HG03139 (cell line): ENCODE data around the gene CITED4.
A peak's percentile ranks its signal among the peaks of the same experiment; 100 is the strongest.
"Not testable (repeated sequence)": the region's sequence is repeated elsewhere in the genome, so short reads cannot be mapped to it uniquely, and the experiment has no call there.

Experiments
- ATAC-seq: cut with Tn5 transposase; IDR thresholded peaks from one replicate; pipeline ENCODE4 v1.9.1; 2021; ENCODE audit not compliant: unreplicated experiment

Gene CITED4, protein sequence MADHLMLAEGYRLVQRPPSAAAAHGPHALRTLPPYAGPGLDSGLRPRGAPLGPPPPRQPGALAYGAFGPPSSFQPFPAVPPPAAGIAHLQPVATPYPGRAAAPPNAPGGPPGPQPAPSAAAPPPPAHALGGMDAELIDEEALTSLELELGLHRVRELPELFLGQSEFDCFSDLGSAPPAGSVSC

DNA sequence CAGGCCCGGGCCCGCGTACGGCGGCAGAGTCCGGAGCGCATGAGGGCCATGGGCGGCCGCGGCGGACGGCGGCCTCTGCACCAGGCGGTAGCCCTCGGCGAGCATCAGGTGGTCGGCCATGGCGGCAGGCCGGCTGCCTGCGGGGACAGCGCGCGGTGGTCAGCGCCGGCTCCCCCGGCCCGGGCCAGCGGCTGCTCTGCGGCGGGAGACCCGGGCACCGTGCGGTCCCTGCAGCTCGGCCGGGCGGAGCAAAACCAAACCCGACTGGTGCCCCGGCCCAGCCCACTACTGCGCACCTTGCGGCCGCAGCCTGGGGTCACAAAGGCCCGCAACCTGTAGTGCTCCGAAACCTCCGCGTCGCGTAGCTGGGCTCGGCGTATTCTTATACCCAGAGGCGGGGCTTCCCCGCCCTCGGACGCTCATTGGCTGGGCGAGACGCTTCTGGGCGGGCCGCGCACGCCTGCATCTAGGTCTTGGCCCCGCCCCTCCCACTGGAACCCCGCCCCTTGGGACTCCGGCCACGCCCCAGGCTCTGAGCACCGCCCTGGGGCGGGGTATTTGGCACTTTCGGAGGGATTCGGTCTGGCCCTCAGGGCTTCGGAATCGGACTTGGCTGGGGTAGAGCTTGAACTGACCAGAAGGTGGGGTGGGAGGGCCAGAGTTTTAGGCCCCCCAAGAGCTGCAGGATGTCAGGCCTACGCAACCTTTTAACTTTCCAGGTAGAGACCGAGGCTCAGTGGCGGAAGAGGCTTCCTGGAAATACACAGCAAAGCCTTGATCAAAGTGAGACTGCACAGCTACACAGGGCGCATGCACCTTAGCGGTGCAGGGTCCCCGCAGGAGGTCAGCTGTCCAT is at the start of gene CITED4:
TSS of gene CITED4 (minus strand) at position 356 of the 856 bp plus-strand sequence. CDS start at position 120, 236 bp downstream.
- ATAC-seq = peak; percentile 93

DNA sequence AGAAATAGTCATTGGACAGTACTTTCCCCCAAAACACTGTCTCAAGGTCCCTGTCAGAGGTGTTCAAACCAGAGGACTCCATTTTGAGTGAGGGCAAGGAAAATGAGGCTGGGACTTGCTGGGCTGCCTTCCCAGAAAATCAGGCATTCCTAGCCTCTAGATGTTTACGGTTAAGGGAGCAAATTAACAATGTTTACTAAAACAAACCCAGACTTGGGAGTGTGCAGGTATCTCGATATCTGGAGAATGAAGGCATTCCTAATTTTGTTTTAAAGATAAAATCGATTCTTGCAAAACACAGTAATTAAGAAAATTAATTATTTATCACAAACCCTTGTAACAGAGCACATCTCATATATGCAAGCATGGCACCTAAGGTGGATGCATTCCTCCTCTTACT is 48.9 kb upstream of the CITED4 start:
- ATAC-seq = no peak

DNA sequence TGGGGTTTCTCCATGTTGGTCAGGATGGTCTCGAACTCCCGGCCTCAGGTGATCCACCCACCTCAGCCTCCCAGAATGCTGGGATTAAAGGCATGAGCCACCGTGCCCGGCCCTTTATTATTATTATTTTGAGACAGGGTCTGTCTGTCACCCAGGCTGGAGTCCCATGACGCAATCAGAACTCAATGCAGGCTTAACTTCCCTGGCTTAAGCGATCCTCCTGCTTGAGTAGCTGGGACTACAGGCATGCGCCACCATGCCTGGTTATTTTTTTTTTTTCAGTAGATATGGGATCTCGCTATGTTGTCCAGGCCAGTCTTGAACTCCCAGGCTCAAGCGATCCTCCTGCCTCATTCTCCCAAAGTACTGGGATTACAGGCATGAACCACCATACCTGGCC is 47.1 kb upstream of the CITED4 start:
- ATAC-seq = no peak

DNA sequence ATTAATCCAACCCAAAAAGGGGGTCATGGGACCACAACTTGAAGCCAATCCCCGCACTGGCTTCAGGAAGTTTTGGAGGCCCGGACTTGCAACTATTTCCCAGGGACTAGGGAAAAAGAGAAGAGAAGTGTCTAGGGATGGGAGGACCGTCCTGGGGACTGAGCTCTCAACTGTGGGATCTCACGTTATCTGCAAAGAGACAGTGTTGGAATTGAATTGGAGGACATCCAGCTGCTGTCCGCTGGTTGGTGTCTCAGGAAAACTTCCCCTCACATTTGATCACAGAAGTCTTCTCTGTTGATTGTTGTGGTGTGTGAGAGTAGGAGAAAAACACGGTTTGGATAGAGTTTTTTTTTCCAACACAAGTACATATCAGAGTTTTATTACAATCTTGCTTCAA is 46.2 kb upstream of the CITED4 start:
- ATAC-seq = no peak

DNA sequence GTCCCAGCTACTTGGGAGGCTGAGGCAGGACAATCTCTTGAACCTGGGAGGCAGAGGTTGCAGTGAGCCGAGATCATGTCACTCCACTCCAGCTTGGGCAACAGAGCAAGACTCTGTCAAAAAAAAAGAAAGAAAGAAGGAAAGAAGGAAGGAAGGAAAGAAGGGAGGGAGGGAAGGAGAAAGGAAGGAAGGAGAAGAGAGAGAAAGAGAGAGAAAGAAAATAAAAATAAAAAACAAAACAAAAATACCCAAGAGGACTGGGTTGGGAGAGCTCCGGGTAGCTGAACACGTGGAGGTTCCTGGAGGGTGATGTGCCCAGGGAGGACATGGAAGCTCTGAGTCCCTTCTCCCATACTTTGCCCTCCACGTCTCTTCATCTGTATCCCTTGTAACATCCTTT is 45.7 kb upstream of the CITED4 start:
- no peak for ATAC-seq

DNA sequence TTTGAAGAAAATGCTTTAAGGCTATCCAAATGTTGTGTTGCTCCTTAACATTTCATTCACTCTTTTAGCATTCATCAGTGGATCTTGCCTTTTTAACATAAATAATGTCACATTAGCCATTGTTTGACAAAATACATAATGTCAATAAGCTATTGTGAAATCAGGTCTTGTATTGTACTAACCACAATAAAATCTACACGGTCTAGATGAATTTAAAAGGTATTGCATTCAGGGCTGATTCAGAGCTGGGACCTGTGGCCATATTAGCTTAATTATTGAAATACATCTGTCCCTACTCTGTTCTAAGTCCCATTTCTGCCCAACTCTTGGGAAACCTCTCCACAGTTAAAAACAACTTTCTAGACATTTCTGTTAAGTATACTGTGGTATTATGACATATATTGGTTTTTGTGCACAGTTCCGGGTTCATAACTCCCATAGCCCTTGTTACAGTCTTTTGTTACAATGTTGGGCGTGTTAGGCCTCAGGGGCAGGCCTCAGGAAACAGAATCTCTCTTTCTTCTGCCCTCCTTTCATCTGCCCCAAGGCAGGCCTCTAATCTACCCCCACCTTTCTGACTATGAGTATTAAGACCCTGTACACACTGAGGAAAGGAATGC is 44.7 kb upstream of the CITED4 start:
- no peak for ATAC-seq

DNA sequence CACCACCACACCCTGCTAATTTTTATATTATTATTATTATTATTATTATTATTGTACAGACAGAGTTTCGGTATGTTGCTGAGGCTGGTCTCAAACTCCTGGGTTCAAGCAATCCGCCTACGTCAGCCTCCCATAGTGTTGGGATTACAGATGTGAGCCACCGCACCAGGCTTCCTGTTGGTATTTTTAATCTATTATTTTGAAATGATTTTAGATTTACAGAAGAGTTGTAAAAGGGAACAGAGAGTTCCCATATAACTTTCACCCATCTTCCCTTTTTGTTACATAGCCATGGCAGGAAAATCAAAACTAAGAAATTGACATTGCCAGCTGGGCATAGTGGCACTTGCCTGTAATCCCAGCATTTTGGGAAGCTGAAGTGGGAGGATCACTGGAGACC is 42.9 kb upstream of the CITED4 start:
- no peak for ATAC-seq

DNA sequence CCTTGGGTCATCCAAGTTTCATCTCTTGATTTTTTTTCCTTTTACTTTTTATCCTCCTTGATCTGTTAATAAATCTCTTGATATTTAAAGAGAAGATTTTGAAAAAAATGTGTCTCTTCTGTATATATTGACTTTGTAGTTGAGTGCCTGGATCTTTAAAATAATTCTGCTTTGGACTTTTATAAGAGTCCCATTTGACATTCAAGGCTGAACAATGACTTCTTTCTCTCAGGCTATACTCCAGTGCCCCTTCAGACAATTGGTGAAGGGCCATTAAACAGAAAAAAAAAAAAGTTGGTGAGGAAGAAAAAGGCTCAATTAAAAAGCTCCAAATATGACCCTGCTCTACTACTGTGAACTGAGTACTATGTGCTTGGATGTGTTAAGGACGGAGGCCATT is 40.9 kb upstream of the CITED4 start:
- no peak for ATAC-seq

DNA sequence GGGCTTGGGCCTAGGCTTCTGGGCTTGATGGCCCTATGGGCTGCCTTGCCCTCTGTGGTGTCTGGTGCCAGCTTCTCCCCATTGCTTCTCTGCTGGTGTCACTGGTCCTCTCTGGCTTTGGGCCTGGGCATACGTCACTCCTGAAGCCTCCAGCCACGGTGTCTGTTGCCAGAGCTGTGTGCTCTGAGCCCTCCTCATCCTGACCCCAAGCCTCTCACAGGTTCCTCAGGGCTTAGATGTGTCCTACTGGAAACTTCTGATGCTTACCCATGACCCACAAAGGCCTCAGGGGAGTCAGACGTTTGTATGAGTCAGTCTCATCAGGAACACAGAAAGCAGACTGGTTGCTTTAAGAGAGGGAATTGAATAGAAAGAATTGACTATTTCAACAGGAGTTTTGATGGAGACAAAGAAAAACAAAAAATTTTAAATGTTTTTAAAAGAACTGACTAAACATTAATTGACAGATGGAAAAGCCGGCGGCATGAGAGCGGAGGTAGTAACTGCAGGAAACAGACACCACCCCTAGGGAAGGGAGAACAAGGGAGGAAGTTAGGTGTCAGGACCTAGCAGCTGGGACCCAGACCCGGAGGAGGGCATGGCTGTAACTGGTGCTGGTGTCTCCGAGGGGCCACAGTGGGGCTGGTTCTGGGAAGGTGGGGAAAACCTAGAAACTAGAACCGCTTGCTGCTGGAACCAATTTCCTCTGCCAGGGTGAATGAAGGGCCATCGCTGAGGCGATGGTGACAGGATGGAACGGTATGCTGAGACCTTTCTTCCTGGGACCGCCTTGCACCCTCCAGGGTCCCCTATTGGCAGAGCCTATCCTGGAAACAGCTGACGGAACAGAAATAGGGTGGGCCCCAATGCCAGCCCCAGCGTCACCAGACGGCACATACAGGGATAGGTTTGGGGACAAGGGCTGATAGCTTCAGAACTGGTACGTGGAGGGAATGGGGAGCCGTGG is 40.0 kb upstream of the CITED4 start:
- ATAC-seq = no peak

DNA sequence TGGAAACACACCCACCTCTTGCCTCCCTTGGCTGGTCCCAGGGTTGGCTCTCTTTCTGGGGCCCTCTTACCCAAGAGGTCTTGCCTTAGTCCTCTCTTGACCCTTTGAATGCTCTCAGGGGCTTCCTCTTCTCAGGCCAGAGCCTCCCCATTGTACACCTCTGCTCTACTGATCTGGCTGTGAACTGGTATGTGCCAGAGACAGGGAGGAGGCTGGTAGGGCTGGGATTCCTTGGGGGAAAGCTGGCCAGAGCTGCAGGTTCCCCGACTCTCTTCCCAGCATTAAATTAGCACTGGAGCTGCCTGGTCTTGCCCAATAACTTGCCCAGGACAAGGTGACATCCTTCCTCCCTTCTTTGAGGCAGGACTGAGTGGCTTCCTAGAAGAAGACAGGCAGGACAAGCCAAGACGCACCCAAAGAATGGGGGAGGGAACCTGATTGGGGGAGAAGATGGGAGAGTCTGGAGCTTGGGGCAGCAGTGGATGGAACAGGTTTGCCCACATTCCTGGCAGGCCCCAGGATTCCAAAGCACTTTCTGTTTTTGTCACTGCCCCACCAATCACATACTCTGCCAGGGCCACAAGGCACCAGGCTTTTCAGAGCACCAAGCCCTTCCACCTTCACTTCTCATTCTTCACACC is 37.2 kb upstream of the CITED4 start:
- ATAC-seq = no peak

DNA sequence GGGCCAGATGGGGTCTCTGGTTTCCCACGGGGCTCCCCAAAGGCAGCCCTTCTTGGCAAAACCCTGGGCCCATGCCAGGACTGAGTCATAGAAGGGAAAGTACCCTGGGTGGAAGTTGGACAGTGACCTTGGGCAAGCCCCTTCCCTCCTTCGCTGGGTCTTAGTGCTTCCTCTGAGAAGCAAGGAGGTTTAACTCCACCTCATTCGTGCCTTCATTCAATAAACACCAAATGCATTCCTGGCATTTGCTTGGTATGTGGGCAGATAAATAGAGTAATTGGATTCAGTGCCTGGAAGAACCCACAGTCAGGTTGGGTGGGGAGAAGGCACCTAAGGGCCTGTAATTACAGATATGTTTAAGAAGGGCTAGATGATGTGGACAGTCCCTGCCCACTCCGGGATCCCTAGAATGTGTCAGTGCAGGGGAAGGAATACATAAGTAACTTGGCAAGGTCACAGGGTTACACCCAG is 36.3 kb upstream of the CITED4 start:
- ATAC-seq = no peak

DNA sequence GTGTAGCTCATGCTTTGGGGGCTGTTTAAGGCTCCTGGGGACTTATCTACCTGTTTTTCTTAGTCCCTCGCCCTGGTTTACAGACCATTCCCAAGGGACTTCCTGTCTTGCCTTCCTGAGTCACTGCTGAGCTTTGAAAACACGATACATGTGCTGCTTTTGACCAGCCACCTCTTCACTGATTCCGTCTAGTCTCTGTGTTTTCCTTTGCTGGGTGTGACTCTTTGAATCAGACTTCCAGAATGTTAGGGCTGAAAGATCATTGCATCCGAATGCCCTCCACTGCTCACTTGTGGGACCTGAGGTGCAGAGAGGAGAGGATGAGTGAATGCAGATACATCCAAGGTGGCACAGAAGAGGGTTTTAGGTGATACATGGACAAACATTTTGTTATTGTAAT is 35.4 kb upstream of the CITED4 start:
- no peak for ATAC-seq

DNA sequence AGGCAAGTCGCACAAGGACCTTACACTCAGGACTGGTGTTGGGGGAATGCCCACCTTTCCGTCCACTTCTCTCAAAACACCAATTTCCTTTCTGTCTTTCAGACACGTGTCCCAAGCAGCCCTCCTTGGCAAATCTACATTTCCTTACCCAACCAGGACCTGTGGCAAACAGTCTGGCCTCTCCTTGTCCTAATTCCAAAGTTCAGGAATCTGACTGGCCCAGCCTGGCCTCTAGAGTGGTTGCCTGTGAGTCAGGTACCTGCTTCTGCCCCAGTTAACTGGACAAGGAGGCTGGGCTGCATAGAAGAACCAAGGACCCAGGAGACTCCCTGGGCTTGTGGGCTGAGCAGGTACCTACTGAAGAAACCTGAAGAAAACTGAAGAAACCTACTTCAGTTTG is 34.3 kb upstream of the CITED4 start:
- no peak for ATAC-seq

DNA sequence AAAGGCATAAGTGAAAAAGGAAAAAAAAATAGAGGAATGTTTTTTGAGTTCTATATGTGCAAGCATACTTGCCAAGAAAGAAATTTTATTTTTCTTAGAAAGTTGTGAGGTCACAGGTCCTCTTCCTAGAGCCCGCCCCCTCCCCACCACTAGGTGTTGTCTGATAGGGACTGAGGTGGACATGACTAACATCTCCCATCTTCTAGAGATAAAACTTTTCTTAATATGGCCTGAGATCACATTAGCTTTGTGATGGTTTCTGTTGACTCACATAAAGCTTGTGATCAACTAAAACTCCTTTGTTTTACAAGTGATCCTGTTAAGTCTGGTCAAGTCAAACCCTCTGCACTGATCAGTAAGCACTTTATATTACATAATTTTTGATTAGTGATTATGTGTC is 33.4 kb upstream of the CITED4 start:
- ATAC-seq = no peak

DNA sequence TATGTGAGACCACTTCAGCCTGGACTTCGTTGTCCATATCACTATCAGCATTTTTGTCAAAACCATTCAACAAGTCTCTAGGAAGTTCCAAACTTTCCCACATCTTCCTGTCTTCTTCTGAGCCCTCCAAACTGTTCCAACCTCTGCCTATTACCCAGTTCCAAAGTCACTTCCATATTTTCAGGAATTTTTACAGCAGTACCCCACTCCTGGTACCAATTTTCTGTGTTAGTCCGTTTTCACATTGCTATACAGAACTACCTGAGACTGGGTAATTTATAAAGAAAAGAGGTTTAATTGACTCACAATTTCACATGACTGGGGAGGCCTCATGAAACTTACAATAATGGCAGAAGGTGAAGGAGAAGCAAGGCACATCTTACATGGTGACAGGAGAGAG is 32.7 kb upstream of the CITED4 start:
- ATAC-seq = not testable (repeated sequence)

DNA sequence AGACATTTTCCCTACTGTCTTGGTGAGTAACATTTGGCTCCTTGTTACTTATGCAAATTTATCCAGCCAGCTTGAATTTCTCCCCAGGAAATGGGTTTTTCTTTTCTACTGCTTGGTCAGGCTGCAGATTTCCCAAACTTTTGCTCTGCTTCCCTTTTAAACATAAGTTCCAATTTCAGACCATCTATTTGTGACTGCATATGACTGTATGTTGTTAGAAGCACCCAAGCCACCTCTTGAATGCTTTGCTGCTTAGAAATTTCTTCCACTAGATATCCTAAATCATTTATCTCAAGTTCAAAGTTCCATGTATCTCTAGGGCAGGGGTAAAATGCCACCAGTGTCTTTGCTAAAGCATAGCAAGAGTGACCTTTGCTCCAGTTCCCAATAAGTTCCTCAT is 32.3 kb upstream of the CITED4 start:
- no peak for ATAC-seq

DNA sequence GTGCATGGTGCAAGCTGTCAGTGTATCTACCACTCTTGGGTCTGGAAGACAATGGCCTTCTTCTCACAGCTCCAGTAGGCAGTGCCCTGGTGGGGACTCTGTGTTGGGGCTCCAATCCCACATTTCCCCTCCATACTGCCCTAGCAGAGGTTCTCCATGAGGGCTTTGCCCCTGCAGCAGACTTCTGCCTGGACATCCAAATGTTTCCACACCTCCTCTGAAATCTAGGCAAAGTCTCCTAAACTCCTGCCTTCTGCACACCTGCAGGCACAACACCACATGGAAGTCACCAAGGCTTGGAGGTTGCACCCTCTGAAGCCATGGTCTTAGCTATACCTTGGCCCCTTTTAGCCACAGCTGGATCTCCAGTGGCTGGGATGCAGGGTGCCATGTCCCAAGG is 31.8 kb upstream of the CITED4 start:
- no peak for ATAC-seq

DNA sequence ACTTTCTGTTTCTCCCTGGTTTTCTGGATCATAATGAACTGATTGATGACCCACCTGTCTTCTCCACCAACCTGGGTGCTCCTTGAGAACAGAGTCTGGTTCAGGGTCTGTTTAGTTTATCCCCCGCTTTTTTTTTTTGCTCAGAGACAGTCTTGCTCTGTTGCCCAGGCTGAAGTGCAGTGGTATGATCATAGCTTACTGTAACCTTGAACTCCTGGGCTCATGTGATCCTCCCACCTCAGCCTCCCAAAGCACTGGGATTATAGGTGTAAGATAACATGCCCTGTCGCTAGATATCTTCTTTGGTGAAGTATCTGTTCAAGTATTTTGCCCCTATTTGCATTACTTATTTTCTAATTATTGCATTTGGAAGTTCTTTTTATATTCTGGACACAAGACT is 30.2 kb upstream of the CITED4 start:
- no peak for ATAC-seq

DNA sequence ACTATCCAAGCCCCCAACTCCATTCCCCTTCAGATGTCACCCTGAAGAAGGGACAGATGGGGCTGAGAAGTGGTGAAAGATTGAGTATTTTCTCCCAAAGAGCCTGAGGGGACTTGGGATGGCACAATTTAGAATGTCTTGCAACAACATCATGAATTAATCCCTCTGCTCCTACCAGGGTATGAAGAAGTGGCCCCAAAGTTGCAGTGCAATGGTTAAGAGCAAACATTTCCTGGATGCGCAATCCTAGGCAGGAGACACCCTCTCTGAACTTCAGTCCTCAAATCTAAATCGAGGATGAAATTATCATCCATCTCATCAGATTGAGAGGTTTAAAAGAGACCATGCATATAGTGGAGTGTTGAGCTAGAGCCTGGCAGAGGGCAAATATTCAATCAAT is 28.6 kb upstream of the CITED4 start:
- ATAC-seq = no peak

DNA sequence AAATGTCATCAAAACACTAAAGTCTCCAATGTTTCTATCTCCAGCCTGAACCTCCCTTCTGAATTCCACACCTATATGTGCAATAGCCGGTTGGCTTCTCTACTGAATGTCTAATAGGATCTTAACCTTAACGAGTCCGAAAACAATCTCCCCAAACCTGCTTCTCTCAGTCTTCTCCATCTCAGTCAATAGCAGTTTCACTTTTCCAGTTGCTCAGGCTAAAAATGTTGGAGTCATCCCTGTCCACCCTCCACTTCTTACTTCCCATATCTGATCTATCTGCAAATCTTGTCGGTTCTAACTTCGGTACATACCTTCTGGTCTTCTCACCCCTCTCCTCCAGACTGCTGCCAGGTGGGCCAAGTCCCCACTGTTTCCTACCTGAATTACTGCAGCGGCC is 25.5 kb upstream of the CITED4 start:
- ATAC-seq = no peak

DNA sequence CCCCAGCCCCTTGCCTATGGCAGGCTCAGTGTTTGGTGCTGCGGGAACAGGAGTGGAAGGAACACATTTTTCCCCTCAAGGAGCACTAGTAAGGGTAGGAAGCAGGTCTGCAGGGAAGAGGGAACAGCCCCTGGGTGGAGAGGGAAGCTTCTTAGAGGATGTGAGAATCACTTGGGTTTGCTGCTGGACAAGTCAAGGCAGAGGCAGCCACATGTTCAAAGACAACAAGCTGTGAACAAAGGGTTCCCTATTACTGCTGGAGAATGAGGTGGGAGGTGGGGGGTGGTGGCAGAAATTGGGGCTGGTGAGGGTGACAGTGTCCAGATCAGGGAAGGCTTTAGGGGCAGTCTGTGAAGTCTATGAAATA is 24.8 kb upstream of the CITED4 start:
- no peak for ATAC-seq
